ENCODE measurements around the gene LDLR. TPM values are rescaled to one million over a fixed set of nuclear protein-coding genes. Genes with fewer than 3 reads are reported as not detected.
A peak's percentile ranks its signal among the peaks of the same experiment; 100 is the strongest.

LDLR gene
- total and polyA plus RNA-seq, 2 of the 4 experiments (the other 2 are of a cell fraction): 45.2 to 53.8 TPM

DNA sequence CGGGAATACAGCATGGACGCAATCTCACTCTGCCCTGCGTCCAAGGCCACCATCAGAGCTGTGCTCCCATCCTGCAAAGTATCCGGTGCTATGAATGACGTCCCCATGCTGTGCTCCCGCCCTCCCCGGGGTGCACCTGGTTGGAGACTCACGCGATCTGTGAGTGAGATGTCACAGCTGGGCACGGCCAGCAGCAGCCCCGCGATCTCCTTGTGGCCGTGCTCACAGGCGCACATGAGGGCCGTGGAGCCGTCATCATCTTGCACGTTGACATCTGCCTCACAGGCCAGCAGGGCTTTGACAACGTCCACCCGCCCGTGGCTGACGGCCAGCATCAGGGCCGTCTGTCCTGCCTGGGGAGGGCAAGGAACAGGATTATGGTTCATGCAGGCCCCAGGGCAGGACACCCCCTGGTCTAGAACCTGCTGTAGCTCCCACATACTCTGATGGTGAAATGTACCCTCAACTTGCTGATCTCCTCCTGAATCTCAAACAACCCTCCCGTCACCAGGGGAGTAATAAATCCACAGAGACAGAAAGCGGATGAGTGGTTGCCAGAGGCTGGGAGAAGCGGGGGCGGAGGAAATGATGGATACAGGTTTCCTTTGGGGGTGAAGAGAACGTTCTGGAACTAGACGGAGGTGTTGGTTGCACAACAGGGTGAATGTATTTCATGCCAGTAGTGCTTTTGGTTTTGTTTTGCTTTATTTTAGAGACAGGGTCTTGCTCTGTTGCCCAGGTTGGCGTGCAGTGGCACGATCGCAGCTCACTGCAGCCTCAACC lies 80.8 kb downstream of the LDLR start:
- POLR2A ChIA-PET (ENCODE audit: unreplicated experiment): no interaction called here
- Histone ChIP-seq H4K91ac (ENCODE audit: insufficient read depth, low read depth, low read length) (peak overlapping the region; percentile 17; the same call in 1 of the 2 replicates), H2AK5ac (ENCODE audit: low read depth, low read length) (peak overlapping the region; percentile 94), H3K4me1 (ENCODE audit: control insufficient read depth, insufficient read depth, low read length) (peaks cover 9% of the 10 kb centered on the region), H2AFZ (replicated peaks; ENCODE audit: low read length, poor library complexity) (no peak overlapping the region), H3K4me3 (ENCODE audit: insufficient read depth, low read depth, low read length) (no peak overlapping the region), H2AK9ac (replicated peaks; ENCODE audit: low read depth, low read length, poor library complexity) (no peak overlapping the region), H4K20me1 (ENCODE audit: insufficient read depth, low read length) (no peaks in the 10 kb centered on the region; the same call in none of the 2 replicates), H3K9ac (ENCODE audit: low read depth, low read length) (no peak overlapping the region), H2BK5ac (ENCODE audit: low read depth, low read length, poor library complexity, severe bottlenecking) (peak overlapping the region; percentile 60), H3K18ac (ENCODE audit: low read depth, low read length) (no peak overlapping the region), H3K27ac (ENCODE audit: insufficient read depth, low read length) (peak overlapping the region; percentile 42; the same call in 1 of the 2 replicates), H3K9me1 (ENCODE audit: insufficient read depth, low read length) (peaks cover 14% of the 10 kb centered on the region), H3K36me3 (ENCODE audit: control insufficient read depth, insufficient read depth, low read length) (peaks cover 79% of the 10 kb centered on the region), H3K9me3 (ENCODE audit: control insufficient read depth, insufficient read depth, low read length) (no peaks in the 10 kb centered on the region), H2BK15ac (ENCODE audit: low read depth, low read length) (peak overlapping the region; percentile 5; the same call in 1 of the 3 replicates), H4K5ac (ENCODE audit: low read depth, low read length) (no peak overlapping the region), H3K4ac (ENCODE audit: low read depth, low read length) (peak overlapping the region; percentile 36), H4K8ac (ENCODE audit: low read depth in 2 of 2, low read length in 2 of 2) (peak overlapping the region; percentile 34 to 42; a peak in 3 of 4 replicates), H2BK120ac (ENCODE audit: low read depth, low read length) (peak overlapping the region; percentile 42), H3K79me1 (ENCODE audit: low read depth in 1 of 2, low read length in 2 of 2) (peaks cover 22 to 66% of the 10 kb centered on the region in 2 experiments), H2BK20ac (ENCODE audit: low read depth, low read length) (peak overlapping the region; percentile 51; the same call in 1 of the 2 replicates), H3K23ac (ENCODE audit: low read depth, low read length) (no peak overlapping the region; the same call in 1 of the 2 replicates), H3K4me2 (ENCODE audit: low read depth, low read length) (no peak overlapping the region), H3K56ac (ENCODE audit: extremely low read depth, insufficient read depth, low read length) (no peak overlapping the region), H3K27me3 (ENCODE audit: control insufficient read depth, insufficient read depth, low read length) (no peaks in the 10 kb centered on the region), H3K14ac (replicated peaks; ENCODE audit: low read depth, low read length) (peak overlapping the region; percentile 37)
- 82% methylated on average over 13 of the region's 31 CpGs; no CpG with 5 or more reads in 1 of the 2 experiments for WGBS, 2 experiments (ENCODE audit: extremely low coverage in 2 of 2, insufficient read length in 1 of 2)
- no peak for ATAC-seq (ENCODE audit: low read depth)
- BruUV-seq (replicated peaks): no TSS peak
- intact Hi-C loops (cut with micrococcal nuclease) (loop anchor here (2.0 kb wide), 1 partner anchor 31 kb away; no protein-coding TSS in a partner anchor), in situ Hi-C loops (cut with MboI; ENCODE audit: low sequenced_read_pairs) (no loop called here), dilution Hi-C loops (cut with HindIII; ENCODE audit: low sequenced_read_pairs, unreplicated experiment) (no loop called here)
- CTCF ChIA-PET: no interaction called here
- no peak for TF ChIP-seq RAD21 (IDR thresholded peaks at IDR 0.05; ENCODE audit: low read length)
- TF ChIP-seq CEBPB (IDR thresholded peaks at IDR 0.05; ENCODE audit: low read depth, low read length): peak; percentile 66
- DNase-seq: peak; percentile 29
